NCI-H1417 treated with DMSO at 0.1 percent for 48 hours (cell line): Measurements from ENCODE around the gene FGGY.
"Not testable (repeated sequence)": the region's sequence is repeated elsewhere in the genome, so short reads cannot be mapped to it uniquely, and the experiment has no call there.

Experiments used
- DNase-seq: peaks from one replicate; lab custom pipeline; 2025; lab: John Stamatoyannopoulos, UW

FGGY gene

DNA sequence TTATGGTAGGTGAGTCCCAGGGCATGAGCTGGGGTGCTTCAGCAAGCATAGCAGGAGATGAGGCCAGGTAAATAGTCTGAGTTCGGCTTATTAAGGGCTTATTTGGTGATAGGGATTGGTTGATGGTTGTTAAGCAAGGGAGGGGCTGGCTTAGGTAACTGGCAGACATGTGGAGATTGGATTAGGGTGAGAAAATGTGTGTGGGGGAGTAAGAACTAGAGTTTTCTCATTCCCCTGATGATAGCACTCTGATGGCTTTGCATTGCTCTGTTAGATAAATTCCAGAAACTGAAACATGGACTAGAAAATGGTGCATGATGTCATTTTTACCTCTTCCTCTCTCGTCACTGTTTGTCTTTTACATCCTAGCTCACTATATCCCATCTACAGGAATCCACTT lies 53.6 kb downstream of the FGGY start:
- DNase-seq = no peak

- no peak for DNase-seq
These were observed 55.2 kb downstream of the FGGY start for GRCh38 chr1:59352065-59352464.

- DNase-seq = no peak
These were observed 56.6 kb downstream of the FGGY start for GRCh38 chr1:59353453-59353852.

GRCh38 chr1:59354239-59354638 lies 57.3 kb downstream of the FGGY start:
- not testable (repeated sequence) for DNase-seq

GRCh38 chr1:59354709-59355337 lies 57.9 kb downstream of the FGGY start:
- DNase-seq = no peak

DNA sequence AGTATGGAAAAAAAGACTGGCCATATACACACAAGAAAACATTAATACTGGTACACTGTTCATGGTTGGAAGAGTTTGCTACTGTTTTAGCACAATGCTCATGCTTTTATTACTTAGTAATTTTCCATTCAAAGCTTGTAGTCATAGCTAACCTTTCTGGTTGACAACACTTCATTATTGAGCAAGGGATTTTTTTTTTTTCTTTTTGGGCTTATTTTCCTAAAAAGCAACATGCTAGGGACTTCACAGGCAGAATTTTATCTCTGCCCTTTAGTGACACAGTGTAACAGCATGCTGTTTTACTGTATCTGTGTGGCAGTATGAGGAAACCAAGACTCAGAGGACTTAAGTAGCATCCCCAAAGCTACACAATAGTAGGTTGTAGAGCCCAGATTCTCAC lies 58.5 kb downstream of the FGGY start:
- DNase-seq = no peak

DNA sequence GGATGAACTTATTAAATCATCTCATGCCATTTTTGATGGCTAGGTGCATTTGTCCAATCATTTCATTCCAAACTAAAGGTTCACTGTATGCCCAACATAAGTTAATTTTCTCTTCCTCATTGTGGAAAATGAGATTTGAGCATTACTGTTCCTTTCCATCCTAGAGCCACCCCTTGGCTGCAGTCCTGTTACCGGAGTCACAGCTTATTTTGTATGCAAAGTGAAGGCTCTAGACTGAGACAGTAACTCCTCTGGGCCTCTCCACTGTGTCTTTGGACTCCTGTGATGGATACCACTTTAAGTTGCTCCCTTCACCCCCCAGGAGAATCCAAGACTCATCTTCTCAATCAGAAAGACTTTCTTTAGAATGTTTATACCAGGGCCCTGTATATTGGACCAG lies 59.7 kb downstream of the FGGY start:
- no peak for DNase-seq

- DNase-seq = no peak
These were observed 60.9 kb downstream of the FGGY start for GRCh38 chr1:59357645-59358320.

DNA sequence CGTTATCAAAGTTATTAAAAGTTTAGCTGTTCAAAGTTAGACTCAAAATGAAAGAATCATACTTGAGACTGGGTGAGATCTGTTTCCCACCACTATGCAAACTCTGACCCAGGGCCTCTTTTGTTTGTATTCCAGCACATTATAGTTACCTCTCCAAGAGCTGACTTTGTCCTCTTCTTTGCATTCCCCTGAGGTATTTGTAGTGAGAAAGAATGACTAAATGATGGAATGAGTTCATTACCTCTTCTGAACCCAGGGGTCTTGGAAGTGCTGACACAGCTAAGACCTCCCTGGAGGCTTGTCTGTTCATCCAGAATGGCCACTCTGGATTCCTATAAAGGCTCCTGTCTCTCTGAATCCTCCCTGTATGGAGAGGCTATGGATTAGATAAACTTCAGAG lies 62.4 kb downstream of the FGGY start:
- DNase-seq = no peak

- DNase-seq = no peak
These were observed 63.3 kb downstream of the FGGY start for GRCh38 chr1:59360170-59360569.

DNA sequence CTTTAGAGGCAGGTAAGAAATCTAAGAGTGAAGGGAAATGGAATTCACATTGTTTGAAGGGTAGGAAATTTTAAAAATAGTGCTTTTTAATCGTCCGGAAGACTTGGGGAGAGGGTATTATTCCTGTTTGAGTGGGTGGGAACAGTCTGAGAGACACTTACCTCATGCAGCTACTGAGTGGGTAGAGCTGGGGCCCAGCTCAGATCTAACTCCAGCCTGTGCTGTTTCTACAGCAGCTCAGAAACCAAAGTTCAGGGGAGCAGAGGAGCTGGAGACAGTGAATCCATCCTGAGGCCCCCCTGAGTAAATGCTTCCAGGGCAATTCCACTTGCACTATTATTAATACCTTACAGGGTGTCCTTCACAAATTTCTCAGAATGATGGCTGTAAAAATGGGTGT lies 63.8 kb downstream of the FGGY start:
- DNase-seq = no peak

DNA sequence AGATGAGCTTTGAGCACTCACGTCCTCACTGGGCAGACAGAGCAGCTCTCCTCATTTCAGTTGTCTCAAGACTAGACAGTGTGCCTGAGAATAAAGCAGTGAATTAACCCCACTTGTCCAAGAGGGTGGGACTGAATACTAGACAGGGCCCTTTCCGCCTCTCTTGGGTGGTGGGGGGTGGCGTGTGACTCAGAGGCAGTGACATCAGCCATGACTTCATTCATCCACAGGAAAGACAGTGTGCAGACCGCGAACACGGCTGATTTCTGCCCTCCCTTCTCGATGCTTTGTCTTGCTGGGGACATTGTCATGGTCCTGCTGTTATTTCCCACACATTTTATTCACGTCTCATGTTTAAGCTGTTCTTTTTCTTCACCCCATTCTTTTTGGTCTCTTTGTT lies 64.9 kb downstream of the FGGY start:
- DNase-seq = no peak

GRCh38 chr1:59364037-59364436 lies 67.1 kb downstream of the FGGY start:
- no peak for DNase-seq

DNA sequence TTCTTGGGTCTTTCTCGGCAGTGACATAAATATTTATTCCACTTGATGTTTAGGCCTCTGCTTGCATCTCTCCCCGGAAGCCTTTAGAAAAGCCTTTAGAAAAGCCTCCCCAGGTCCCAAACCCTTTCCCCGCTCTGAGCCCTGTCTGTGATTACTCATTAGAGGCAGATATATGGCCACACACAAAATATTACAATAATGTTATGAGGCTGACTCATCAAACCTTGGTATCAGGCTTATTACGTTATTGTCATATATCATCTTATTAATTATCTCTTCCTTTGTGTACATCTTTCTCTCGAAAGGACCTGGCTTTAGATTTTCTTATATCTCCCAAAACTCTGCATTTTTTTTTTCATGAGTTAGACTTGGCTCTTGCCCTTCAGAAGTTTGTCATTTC lies 69.5 kb downstream of the FGGY start:
- no peak for DNase-seq

GRCh38 chr1:59367301-59368007 lies 70.6 kb downstream of the FGGY start:
- no peak for DNase-seq

DNA sequence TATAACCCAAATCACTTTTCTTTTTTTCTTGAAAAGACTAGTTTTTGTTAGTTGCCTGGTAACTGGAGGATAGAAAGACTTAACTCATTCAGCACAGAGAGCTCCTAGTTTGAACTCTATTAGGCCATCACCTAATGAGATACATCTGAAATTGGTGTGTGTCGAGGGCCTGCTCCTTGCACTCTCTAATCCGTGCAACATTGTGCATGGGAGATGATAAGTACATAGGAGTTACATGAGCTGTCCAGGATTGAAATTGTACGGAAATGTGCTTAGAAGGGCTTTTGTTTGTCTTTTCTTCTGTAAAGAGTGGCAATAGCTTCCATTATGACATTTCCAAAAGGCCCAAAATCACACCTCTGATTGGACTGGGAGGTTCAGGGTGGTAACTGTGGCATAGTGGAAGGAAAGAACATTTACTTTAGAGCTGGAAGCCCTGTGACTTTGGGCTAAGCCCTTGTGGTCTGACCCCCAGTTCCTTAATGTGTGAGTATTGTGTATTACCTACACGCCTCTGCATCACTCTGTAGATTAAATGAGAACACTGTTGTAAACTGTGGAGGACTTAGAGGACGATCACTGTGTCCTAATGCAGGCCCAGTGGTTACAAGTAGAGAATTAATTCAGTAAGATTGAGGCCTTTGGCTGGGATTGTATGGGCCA lies 71.2 kb downstream of the FGGY start:
- DNase-seq = no peak

GRCh38 chr1:59375321-59376220 lies 78.7 kb downstream of the FGGY start:
- DNase-seq = no peak

- DNase-seq = no peak
These were observed 80.5 kb downstream of the FGGY start for GRCh38 chr1:59377350-59377904.

- no peak for DNase-seq
These were observed 81.9 kb downstream of the FGGY start for GRCh38 chr1:59378621-59379370.

GRCh38 chr1:59379371-59379728 lies 82.5 kb downstream of the FGGY start:
- no peak for DNase-seq

GRCh38 chr1:59383963-59384362 lies 87.1 kb downstream of the FGGY start:
- no peak for DNase-seq
